Mesendoderm (in vitro differentiated cells): Measurements from ENCODE around the gene ADRA2B.

Experiments used
- DNase-seq: peaks from one replicate; pipeline ENCODE4 v3.0.0; 2013
- H2AK5ac ChIP-seq: 2 replicates; pipeline ENCODE4 v1.6.1; 2013; ENCODE audit warnings: low read length, inconsistent platforms
- H2BK120ac ChIP-seq: 2 replicates; pipeline ENCODE4 v1.6.1; 2013; ENCODE audit warnings: low read depth, mild to moderate bottlenecking, low read length, moderate library complexity, mixed read lengths
- H2BK15ac ChIP-seq: replicated peaks from 2 replicates; pipeline ENCODE4 v1.6.1; 2013; ENCODE audit warnings: low read depth, mild to moderate bottlenecking, moderate library complexity
- H2BK5ac ChIP-seq: 2 replicates; pipeline ENCODE4 v1.6.1; 2013; ENCODE audit warnings: low read length, inconsistent platforms
- H3K18ac ChIP-seq: 2 replicates; pipeline ENCODE4 v1.6.1; 2013; ENCODE audit warnings: mild to moderate bottlenecking, low read length, mixed read lengths
- H3K23ac ChIP-seq: one replicate; pipeline ENCODE4 v1.6.1; 2013; ENCODE audit warnings: low read length
- H3K27ac ChIP-seq: 2 replicates; pipeline ENCODE4 v1.5.1; 2013; ENCODE audit warnings: low read depth, mild to moderate bottlenecking, inconsistent platforms, low read length, moderate library complexity
- H3K27me3 ChIP-seq: 2 replicates; pipeline ENCODE4 v1.6.1; 2013; ENCODE audit warnings: low read length, control low read depth, mild to moderate bottlenecking, inconsistent platforms; ENCODE audit not compliant: insufficient read depth, poor library complexity
- H3K36me3 ChIP-seq: 2 replicates; pipeline ENCODE4 v1.6.1; 2013; ENCODE audit warnings: low read length, inconsistent platforms; ENCODE audit not compliant: control insufficient read depth, insufficient read depth
- H3K4ac ChIP-seq: one replicate; pipeline ENCODE4 v1.6.1; 2013; ENCODE audit warnings: low read depth, mild to moderate bottlenecking, low read length, moderate library complexity
- H3K4me1 ChIP-seq: 2 replicates; pipeline ENCODE4 v1.6.1; 2013; ENCODE audit warnings: low read depth, low read length, inconsistent platforms; ENCODE audit not compliant: control insufficient read depth
- H3K4me2 ChIP-seq: 2 replicates; pipeline ENCODE4 v1.6.1; 2013; ENCODE audit warnings: low read length
- H3K4me3 ChIP-seq: 2 replicates; pipeline ENCODE4 v1.5.1; 2013; ENCODE audit warnings: mild to moderate bottlenecking, low read length
- H3K56ac ChIP-seq: one replicate; pipeline ENCODE4 v1.6.1; 2013; ENCODE audit warnings: low read length
- H3K79me1 ChIP-seq: 2 replicates; pipeline ENCODE4 v1.6.1; 2013; ENCODE audit warnings: low read length, inconsistent platforms
- H3K79me2 ChIP-seq: 2 replicates; pipeline ENCODE4 v1.6.1; 2013; ENCODE audit warnings: mild to moderate bottlenecking, low read length; ENCODE audit not compliant: control insufficient read depth, insufficient read depth
- H3K9ac ChIP-seq: 2 replicates; pipeline ENCODE4 v1.6.1; 2013; ENCODE audit warnings: low read length, inconsistent platforms
- H4K5ac ChIP-seq: one replicate; pipeline ENCODE4 v1.6.1; 2013; ENCODE audit warnings: low read length
- H4K8ac ChIP-seq: one replicate; pipeline ENCODE4 v1.6.1; 2013; ENCODE audit warnings: low read depth, mild to moderate bottlenecking, control low read depth, low read length, moderate library complexity
- WGBS: extraction: QIAGEN DNeasy Blood & Tissue Kit; methylation state at CpG from one replicate; pipeline ENCODE4 v1.1.7; 2013; ENCODE audit warnings: low lambda C conversion rate, missing lambda C conversion rate; ENCODE audit not compliant: insufficient coverage; ENCODE audit errors: extremely low coverage; 5-methylcytosine and 5-hydroxymethylcytosine counted together

The ADRA2B gene

DNA sequence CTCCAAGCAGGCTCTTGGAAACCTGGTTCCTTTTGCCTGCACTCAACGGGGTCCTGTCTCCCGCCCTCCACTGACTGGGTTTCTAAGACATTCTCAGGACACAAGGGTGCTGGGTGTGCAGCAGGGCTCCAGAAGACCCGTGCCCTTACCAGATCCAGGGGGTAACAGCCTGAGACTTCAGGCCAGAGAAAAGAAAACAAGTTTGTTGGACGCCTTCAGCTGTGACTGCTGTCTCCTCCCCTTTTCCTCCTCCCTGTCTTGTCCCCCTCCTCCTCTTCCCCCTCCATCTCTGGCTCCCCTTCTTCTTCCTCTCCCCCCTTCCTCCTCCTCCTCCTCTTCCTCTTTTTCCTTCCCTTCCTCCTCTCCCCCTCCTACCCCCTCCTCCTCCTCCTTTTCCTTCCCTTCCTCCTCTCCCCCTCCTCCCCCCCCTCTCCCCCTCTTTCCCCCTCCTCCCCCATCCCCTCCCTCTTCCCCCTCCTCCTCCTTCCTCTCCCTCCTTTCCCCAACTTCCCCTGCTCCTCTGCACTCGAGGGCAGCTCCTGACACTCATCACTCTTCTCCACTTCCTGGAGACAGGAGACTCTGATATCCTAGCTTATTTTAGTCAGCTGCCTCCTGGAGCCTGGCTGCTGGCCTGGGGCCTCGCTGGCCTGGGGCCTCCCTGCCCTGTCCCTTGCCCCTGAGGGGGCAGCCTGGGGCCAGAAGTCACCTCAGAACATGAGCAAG, 12.4 kb downstream of the ADRA2B start:
- H2BK120ac ChIP-seq, result no peak overlapping the region
- no peaks in the 10 kb centered on the region for H3K36me3 ChIP-seq
- no peak overlapping the region for H3K18ac ChIP-seq
- no peak overlapping the region for H2BK15ac ChIP-seq
- H3K4ac ChIP-seq, result no peak overlapping the region
- H3K27me3 ChIP-seq, result no peaks in the 10 kb centered on the region
- H3K4me1 ChIP-seq, result peaks cover 5% of the 10 kb centered on the region
- no peak overlapping the region for H3K4me3 ChIP-seq
- no peak overlapping the region for H3K9ac ChIP-seq
- no peak overlapping the region for H3K23ac ChIP-seq
- H3K56ac ChIP-seq, result peak overlapping the region; percentile 42
- H4K5ac ChIP-seq, result no peak overlapping the region
- H3K4me2 ChIP-seq, result no peak overlapping the region
- no peak overlapping the region for H3K27ac ChIP-seq
- no peak overlapping the region for H2AK5ac ChIP-seq
- no peak for DNase-seq
- no peak overlapping the region for H2BK5ac ChIP-seq
- no CpG with 5 or more reads among the region's 6 CpGs for WGBS
- no peaks in the 10 kb centered on the region for H3K79me1 ChIP-seq
- no peak overlapping the region for H4K8ac ChIP-seq
- no peaks in the 10 kb centered on the region for H3K79me2 ChIP-seq

DNA sequence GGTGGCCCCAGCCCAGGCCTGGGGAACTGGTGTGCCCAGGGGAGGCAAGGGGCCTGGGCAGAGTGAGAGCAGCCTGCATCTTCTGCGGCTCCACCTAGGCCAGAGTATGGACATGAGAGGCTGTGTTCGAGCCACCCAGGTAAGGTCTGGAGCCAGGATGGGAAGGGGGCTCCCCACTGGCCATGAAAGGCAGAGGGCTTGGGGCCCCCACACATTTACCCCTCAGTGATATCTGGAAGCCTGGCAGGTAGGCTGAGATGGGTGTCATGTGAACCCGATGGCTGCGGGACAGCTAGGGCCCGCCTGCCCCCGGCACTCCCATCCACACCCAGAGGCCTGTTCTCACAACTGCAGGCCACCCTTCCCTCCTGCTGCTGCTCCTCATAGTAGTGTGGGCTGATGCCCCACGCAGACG, 13.2 kb downstream of the ADRA2B start:
- no peak for DNase-seq
- H3K4me3 ChIP-seq, result no peak overlapping the region
- no peaks in the 10 kb centered on the region for H3K36me3 ChIP-seq

DNA sequence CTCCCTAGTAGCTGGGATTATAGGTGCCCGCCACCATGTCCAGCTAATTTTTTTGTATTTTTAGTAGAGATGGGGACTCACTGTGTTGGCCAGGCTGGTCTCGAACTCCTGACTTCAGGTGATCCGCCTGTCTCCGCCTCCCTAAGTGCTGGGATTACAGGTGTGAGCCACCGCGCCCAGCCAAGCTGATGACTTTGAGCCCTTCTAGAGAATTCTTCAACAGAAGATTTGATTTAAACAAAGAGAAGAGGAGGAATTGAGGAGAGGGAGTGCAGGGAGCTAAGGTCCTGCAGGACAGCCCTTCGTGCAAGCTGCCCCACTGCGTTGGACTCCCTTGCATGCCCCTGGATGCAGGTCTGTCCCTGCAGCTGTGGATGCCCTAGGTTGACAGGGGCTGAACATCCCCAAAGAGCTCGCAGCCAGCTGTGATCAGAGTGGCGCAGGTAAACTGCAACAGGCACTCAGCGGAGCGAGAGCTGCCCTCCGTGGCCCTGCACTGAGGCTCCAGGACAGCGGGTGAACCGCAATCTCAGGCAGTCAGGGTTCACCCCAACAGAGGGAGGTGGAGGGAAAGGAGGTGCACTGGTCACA, 13.7 kb downstream of the ADRA2B start:
- Histone ChIP-seq H3K18ac (no peak overlapping the region), H3K79me2 (no peaks in the 10 kb centered on the region), H3K36me3 (no peaks in the 10 kb centered on the region), H3K9ac (no peak overlapping the region), H3K4me3 (no peak overlapping the region), H4K8ac (no peak overlapping the region), H2BK5ac (no peak overlapping the region), H3K4ac (no peak overlapping the region), H2BK120ac (no peak overlapping the region), H4K5ac (no peak overlapping the region), H3K56ac (no peak overlapping the region), H3K4me2 (no peak overlapping the region), H2AK5ac (no peak overlapping the region), H3K27me3 (no peaks in the 10 kb centered on the region), H2BK15ac (no peak overlapping the region), H3K27ac (no peak overlapping the region), H3K79me1 (no peaks in the 10 kb centered on the region), H3K4me1 (no peaks in the 10 kb centered on the region), H3K23ac (no peak overlapping the region)
- no CpG with 5 or more reads among the region's 15 CpGs for whole genome bisulfite sequencing
- no peak for DNase-seq

More for the DNA sequence above, 13.2 kb downstream of the ADRA2B start:
- H3K27me3 ChIP-seq, result no peaks in the 10 kb centered on the region
- H3K4me1 ChIP-seq, result no peaks in the 10 kb centered on the region
- H3K56ac ChIP-seq, result no peak overlapping the region
- no peaks in the 10 kb centered on the region for H3K79me2 ChIP-seq
- no peak overlapping the region for H3K23ac ChIP-seq
- no peaks in the 10 kb centered on the region for H3K79me1 ChIP-seq
- H4K8ac ChIP-seq, result no peak overlapping the region
- no peak overlapping the region for H2BK15ac ChIP-seq
- no peak overlapping the region for H3K9ac ChIP-seq
- H3K4me2 ChIP-seq, result no peak overlapping the region
- H3K27ac ChIP-seq, result no peak overlapping the region
- no peak overlapping the region for H2BK120ac ChIP-seq
- WGBS, result no CpG with 5 or more reads among the region's 8 CpGs
- H3K18ac ChIP-seq, result no peak overlapping the region
- no peak overlapping the region for H2BK5ac ChIP-seq
- no peak overlapping the region for H3K4ac ChIP-seq
- no peak overlapping the region for H2AK5ac ChIP-seq
- no peak overlapping the region for H4K5ac ChIP-seq

DNA sequence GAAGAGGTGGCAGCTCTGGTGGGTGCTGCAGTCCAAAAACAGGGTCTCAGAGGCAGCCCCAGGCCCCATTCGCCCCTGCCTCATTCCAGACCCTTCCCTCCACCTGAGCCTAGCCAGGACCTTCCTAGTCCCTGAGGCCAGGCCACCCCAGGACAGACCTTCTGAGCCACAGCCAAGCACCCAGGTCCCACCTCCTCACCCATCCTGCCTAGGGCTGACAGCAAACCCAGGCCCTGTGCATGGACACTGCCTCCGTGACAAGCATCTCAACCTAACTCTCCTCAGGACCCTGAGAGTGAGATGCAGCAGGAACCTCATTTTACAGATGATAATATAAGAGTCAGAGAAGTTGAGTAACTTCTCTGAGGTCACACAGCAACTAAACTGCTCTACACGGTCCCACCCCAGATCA, 15.5 kb downstream of the ADRA2B start:
- Histone ChIP-seq H3K4ac (no peak overlapping the region), H4K5ac (no peak overlapping the region), H2AK5ac (no peak overlapping the region), H4K8ac (no peak overlapping the region), H2BK5ac (no peak overlapping the region), H3K56ac (no peak overlapping the region), H3K79me1 (no peaks in the 10 kb centered on the region), H2BK120ac (no peak overlapping the region), H3K4me3 (no peak overlapping the region), H3K79me2 (no peaks in the 10 kb centered on the region), H2BK15ac (no peak overlapping the region), H3K4me1 (no peaks in the 10 kb centered on the region), H3K4me2 (no peak overlapping the region), H3K36me3 (no peaks in the 10 kb centered on the region), H3K27ac (no peak overlapping the region), H3K27me3 (no peaks in the 10 kb centered on the region), H3K9ac (no peak overlapping the region), H3K18ac (no peak overlapping the region), H3K23ac (no peak overlapping the region)
- WGBS, result no CpG with 5 or more reads among the region's 3 CpGs
- no peak for DNase-seq

DNA sequence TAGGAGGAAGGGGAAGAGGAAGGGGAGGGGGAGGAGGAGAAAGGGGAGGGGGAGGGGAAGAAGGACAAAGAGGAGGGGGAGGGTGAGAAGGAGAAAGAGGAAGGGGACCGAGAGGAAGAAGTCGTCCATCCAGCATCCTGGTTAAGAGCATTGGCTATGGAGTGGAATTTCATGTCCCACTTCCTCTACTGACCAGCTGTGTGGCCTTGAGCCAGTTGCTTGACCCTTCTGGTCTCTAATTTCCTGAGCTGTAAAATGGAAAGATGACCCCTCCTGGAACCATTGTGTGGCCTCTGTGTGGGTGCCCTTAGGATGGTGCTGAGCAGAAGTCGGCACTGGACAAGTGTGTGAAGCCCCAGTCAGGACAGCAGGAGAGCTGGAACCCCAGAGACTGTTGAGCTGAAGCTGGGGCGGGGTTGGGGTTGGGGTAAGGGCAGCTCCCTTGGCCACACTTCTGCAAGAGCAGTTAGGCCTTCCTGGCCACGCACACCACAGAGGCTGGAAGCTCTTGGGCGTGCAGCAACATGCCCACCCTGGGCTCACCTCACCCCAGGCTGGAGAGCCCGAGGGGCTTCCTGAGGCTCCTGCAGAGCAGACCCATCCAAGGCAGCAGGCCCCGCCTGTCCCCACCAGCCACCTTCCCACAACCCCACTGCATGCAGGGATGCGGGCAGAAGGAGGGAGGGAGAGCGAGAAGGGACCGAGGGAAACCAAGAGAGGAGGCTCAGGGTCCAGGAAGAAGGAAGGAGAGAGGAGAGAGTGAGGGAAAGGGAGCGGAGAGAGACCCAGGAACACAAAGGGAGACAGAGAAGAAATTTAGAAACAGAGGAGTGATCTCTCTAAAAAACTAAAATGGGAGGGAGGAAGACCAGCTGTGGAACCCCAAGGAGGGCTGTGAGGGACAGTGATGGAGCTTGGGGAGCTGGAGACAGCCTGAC, 16.2 kb downstream of the ADRA2B start:
- Histone ChIP-seq H3K18ac (no peak overlapping the region), H3K4ac (peak overlapping the region; percentile 23), H2BK120ac (no peak overlapping the region), H3K9ac (no peak overlapping the region), H3K4me3 (no peak overlapping the region), H3K27ac (no peak overlapping the region), H3K4me1 (no peaks in the 10 kb centered on the region), H2BK5ac (no peak overlapping the region), H2AK5ac (no peak overlapping the region), H2BK15ac (no peak overlapping the region), H3K27me3 (no peaks in the 10 kb centered on the region), H4K5ac (no peak overlapping the region), H3K23ac (no peak overlapping the region), H3K4me2 (no peak overlapping the region), H3K36me3 (no peaks in the 10 kb centered on the region), H3K56ac (no peak overlapping the region), H3K79me1 (no peaks in the 10 kb centered on the region), H4K8ac (no peak overlapping the region), H3K79me2 (no peaks in the 10 kb centered on the region)
- DNase-seq, result peak; percentile 35
- no CpG with 5 or more reads among the region's 12 CpGs for WGBS
